GM19372 (cell line): ENCODE measurements around the gene MOV10L1.

Source experiments
- ATAC-seq: cut with Tn5 transposase; IDR thresholded peaks from one replicate; pipeline ENCODE4 v1.9.1; 2021; ENCODE audit warnings: mild to moderate bottlenecking, low read depth, moderate library complexity; ENCODE audit not compliant: unreplicated experiment

The MOV10L1 gene

GRCh38 chr22:50058906-50059880, 30.6 kb upstream of the MOV10L1 start:
- ATAC-seq, result no peak

- no peak for ATAC-seq
These were observed 29.9 kb upstream of the MOV10L1 start for GRCh38 chr22:50059881-50060262.

GRCh38 chr22:50060441-50061140, 29.2 kb upstream of the MOV10L1 start:
- ATAC-seq, result no peak

GRCh38 chr22:50061141-50061823, 28.5 kb upstream of the MOV10L1 start:
- no peak for ATAC-seq

- no peak for ATAC-seq
These were observed 27.9 kb upstream of the MOV10L1 start for GRCh38 chr22:50061824-50062355.

GRCh38 chr22:50062509-50063135, 27.2 kb upstream of the MOV10L1 start:
- ATAC-seq, result no peak

GRCh38 chr22:50063589-50064393, 26.0 kb upstream of the MOV10L1 start:
- ATAC-seq, result no peak

GRCh38 chr22:50064453-50064852, 25.4 kb upstream of the MOV10L1 start:
- ATAC-seq, result no peak

- no peak for ATAC-seq
These were observed 22.6 kb upstream of the MOV10L1 start for GRCh38 chr22:50067244-50067643.

GRCh38 chr22:50068096-50068495, 21.7 kb upstream of the MOV10L1 start:
- no peak for ATAC-seq

- ATAC-seq, result no peak
These were observed 19.4 kb upstream of the MOV10L1 start for GRCh38 chr22:50070366-50070765.

GRCh38 chr22:50071432-50072166, 18.2 kb upstream of the MOV10L1 start:
- no peak for ATAC-seq

- ATAC-seq, result no peak
These were observed 17.6 kb upstream of the MOV10L1 start for GRCh38 chr22:50072167-50072555.

- ATAC-seq, result no peak
These were observed 16.9 kb upstream of the MOV10L1 start for GRCh38 chr22:50072714-50073538.

GRCh38 chr22:50074056-50074455, 15.8 kb upstream of the MOV10L1 start:
- ATAC-seq, result no peak

GRCh38 chr22:50074551-50075530, 15.0 kb upstream of the MOV10L1 start:
- ATAC-seq, result no peak
